ENCODE data around the gene LSS.

LSS gene

DNA sequence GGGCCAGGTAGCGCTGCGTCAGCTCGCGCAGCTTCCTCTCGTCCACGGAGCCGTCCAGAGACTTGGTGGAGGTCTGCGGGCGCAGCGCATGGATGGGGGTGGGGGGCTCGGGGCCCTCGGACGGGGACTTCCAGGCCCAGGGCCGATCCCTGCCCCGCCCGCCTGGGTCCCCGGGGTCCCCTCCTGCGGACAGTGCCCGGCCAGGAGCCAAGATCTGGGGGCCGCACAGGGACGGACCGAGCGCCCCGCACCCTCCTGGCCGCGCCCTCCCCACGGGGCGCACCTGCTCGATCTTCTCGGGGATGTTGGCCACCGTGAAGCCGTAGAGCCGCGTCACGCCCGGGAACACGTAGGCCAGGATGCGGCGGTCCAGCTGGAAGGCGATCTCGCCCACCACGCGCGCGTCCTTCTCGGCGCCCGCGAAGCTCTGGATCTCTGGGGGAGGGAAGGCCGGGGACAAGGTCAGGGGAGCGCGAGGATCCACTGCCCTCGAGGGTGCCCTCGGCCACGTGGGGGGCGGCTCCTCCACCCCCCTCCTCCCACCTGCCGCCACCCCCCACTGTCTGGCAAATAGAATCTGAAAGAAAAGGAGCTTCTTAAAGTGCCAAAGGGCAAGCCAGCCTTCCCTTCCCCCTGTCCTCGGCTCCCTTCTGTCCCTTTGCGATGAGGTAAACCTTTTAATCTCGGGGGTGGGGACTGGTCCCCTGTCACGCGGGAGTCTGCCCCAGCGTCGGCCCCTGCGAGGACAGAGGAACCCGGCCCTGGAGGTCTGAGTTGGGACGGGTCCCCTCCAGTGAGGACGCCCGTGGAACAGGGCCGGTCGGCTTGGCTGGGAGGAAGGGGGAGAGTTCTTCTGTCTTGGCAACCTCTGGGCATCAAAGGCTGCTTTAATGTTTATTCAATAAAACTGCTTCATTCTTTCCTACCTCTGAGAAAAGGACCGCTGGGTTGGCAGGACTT, 66.7 kb downstream of the LSS start:
- TF ChIP-seq MYC (IDR thresholded peaks at IDR 0.05; ENCODE audit: low read depth, low read length) (no peak), POLR2A (IDR thresholded peaks at IDR 0.05; ENCODE audit: extremely low read depth, insufficient read length) (no peak)
- TF ChIP-seq, protein P1, sequence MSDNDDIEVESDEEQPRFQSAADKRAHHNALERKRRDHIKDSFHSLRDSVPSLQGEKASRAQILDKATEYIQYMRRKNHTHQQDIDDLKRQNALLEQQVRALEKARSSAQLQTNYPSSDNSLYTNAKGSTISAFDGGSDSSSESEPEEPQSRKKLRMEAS (IDR thresholded peaks at IDR 0.05; ENCODE audit: low read depth, low read length): no peak
- TF ChIP-seq, protein P2, sequence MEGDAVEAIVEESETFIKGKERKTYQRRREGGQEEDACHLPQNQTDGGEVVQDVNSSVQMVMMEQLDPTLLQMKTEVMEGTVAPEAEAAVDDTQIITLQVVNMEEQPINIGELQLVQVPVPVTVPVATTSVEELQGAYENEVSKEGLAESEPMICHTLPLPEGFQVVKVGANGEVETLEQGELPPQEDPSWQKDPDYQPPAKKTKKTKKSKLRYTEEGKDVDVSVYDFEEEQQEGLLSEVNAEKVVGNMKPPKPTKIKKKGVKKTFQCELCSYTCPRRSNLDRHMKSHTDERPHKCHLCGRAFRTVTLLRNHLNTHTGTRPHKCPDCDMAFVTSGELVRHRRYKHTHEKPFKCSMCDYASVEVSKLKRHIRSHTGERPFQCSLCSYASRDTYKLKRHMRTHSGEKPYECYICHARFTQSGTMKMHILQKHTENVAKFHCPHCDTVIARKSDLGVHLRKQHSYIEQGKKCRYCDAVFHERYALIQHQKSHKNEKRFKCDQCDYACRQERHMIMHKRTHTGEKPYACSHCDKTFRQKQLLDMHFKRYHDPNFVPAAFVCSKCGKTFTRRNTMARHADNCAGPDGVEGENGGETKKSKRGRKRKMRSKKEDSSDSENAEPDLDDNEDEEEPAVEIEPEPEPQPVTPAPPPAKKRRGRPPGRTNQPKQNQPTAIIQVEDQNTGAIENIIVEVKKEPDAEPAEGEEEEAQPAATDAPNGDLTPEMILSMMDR (IDR thresholded peaks at IDR 0.05; ENCODE audit: low read depth, low read length): no peak
- DNase-seq (ENCODE audit: low read depth): no peak
- H3K4me3 ChIP-seq (ENCODE audit: low read depth, low read length): no peak overlapping the region

DNA sequence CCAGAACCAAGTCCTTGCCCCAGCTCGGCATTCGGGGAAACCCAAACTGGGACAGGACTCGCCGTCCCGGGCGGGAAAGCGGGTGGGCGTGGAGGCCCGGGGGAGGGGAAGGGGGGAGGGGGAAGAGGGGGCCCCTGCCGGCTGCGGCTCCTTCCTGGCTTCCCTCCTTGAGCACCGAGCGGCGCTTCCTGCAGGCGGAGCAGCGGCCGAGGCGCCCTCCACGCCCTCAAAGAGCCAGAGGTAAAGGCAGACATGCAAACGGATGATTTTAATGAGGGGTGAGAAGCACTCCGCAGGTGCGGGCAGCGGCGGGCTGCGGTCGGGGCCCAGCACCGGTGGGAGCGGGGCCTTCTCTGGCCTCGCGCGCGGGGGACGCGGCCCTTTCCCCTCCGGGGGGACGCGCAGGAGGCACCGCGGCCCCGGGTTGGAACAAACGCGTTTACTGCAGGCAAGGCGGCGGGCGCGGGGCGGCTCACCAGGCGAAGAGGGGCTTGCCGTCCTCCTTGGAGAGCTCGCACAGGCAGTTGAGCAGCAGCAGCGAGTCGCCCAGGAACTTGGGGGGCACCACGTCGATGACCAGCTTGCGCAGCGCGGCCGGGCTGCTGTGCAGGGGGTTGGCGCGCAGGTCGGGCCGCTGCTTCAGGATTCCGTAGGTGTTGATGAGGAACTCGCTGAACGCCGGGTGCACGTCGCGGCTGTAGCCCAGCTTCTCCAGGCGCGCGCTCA, 67.5 kb downstream of the LSS start:
- no peak overlapping the region for H3K4me3 ChIP-seq (ENCODE audit: low read depth, low read length)
- peak; percentile 50 for DNase-seq (ENCODE audit: low read depth)
- TF ChIP-seq, protein P2 (IDR thresholded peaks at IDR 0.05; ENCODE audit: low read depth, low read length): no peak
- TF ChIP-seq, protein P1 (IDR thresholded peaks at IDR 0.05; ENCODE audit: low read depth, low read length): no peak
- no peak for TF ChIP-seq MYC (IDR thresholded peaks at IDR 0.05; ENCODE audit: low read depth, low read length)
- no peak for TF ChIP-seq POLR2A (IDR thresholded peaks at IDR 0.05; ENCODE audit: extremely low read depth, insufficient read length)

DNA sequence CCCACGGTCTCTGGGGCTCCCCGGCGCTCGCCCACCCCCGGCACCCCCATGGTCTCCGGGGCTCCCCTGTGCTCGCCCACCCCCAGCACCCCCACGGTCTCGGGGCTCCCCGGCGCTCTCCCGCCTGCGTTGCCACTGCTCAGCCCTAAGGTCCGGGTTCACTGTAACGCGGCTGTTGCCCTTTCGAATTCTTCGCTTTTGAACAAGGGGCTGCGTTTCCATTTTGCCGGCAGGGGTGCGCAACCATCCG, 68.0 kb downstream of the LSS start:
- no peak for TF ChIP-seq MYC (IDR thresholded peaks at IDR 0.05; ENCODE audit: low read depth, low read length)
- no peak for TF ChIP-seq POLR2A (IDR thresholded peaks at IDR 0.05; ENCODE audit: extremely low read depth, insufficient read length)
- TF ChIP-seq, protein P1 (IDR thresholded peaks at IDR 0.05; ENCODE audit: low read depth, low read length): no peak
- TF ChIP-seq, protein P2 (IDR thresholded peaks at IDR 0.05; ENCODE audit: low read depth, low read length): no peak

DNA sequence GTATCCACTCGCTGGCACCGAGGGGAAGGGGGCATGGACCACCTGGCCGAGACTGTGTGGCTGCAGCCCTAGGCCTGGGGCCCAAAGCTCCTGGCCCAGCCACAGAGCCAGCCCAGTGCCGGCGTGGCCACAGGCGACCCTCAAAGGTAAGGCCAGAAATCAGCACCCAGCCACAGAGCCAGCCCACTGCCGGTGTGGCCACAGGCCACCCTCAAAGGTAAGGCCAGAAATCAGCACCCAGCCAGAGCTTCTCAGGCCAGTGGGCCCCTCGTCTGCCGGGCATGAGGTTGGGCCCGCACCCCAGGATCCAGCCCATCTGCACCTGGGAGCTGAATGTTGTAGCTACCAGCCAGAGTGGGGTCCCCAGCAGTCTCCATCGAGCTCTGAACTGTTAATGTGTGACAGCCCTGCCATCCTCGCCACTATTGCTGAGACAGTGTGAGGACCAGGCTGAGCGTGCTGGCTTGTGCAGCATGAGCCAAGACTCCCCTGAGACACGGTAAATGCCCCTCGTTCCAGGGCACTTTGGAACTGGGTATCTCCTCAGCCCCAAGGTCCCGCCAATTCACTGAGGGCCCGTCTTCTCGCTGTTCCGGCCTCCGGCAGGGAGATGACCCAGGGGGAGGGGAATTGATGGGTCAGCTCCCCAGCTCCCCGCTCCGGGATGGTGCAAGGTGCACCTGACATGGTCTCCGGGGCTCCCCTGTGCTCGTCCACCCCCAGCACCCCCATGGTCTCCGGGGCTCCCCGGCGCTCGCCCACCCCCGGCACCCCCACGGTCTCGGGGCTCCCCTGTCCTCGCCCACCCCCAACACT, 68.5 kb downstream of the LSS start:
- no peak for DNase-seq (ENCODE audit: low read depth)
- TF ChIP-seq, protein P1 (IDR thresholded peaks at IDR 0.05; ENCODE audit: low read depth, low read length): no peak
- TF ChIP-seq POLR2A (IDR thresholded peaks at IDR 0.05; ENCODE audit: extremely low read depth, insufficient read length): no peak
- TF ChIP-seq, protein P2 (IDR thresholded peaks at IDR 0.05; ENCODE audit: low read depth, low read length): no peak
- TF ChIP-seq MYC (IDR thresholded peaks at IDR 0.05; ENCODE audit: low read depth, low read length): no peak
- no peak overlapping the region for H3K4me3 ChIP-seq (ENCODE audit: low read depth, low read length)

More for the DNA sequence above, 68.0 kb downstream of the LSS start:
- no peak for DNase-seq (ENCODE audit: low read depth)
- no peak overlapping the region for H3K4me3 ChIP-seq (ENCODE audit: low read depth, low read length)

DNA sequence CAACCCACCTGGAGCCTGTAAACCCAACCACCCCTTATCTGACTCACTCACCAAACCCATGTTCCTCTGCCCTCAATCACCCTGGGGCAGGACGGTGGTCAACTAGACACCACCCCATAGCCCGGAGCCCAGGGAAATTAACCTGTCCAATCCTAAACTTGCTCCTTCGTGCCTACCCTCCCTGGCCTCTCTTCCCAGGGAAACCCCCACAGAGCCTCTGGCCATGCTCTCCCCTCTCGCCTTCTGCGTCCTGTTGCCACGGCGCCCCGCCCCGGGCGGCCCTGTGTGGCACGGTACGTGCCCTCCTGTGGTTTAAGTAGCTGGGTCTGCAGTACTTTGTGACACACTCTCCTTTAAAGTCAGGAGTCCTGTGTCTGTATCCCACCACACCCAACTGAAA, 69.2 kb downstream of the LSS start:
- DNase-seq (ENCODE audit: low read depth): no peak
- TF ChIP-seq POLR2A (IDR thresholded peaks at IDR 0.05; ENCODE audit: extremely low read depth, insufficient read length) (no peak), MYC (IDR thresholded peaks at IDR 0.05; ENCODE audit: low read depth, low read length) (no peak)
- TF ChIP-seq, protein P1 (IDR thresholded peaks at IDR 0.05; ENCODE audit: low read depth, low read length): no peak
- TF ChIP-seq, protein P2 (IDR thresholded peaks at IDR 0.05; ENCODE audit: low read depth, low read length): no peak
- no peak overlapping the region for H3K4me3 ChIP-seq (ENCODE audit: low read depth, low read length)

All from NB4 (cell line).